Left forelimb (tissue), 1 donor: ENCODE data around the gene PABPN1L.

Experiments used
- DNase-seq: peaks from one replicate; pipeline ENCODE4 v3.0.0-alpha.2; 2018; ENCODE audit warnings: low spot score

The PABPN1L gene

DNA sequence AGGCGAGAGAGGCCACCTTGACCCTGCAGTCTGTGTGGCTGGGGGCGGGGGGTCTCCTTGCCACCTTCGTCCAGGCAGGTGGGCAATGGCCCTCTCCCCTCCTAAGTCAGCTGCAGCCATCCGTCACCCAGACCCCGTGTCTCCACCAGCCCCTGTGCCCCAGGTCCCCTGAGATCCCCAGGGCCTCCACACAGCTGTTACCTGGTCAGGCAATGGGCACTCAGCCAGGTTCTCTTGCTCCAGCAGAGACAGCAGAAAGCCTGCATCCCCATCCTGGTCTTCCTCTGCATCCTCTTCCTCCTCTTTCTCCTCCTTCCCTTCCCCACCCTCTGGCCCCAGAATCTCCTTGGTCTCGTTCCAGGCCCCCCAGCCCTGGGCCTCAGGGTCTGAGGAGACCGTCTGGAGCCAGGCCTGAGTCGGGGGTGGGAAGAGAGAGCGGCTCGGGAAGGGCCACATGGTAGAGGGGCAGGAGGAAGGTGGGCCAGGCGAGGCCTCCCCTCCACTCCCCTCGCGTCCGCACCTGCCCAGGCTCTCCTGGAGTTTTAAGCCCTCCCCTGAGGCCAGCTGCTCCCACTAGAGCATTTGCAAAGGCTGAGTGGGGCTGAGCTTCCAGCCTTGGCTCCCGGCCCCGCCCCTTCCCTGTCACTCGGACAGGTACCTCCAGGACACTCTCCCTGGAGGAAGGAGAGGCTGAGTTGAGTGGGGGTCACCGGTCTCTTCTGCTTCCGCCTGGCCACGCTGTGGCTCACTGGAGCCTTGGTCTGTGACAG, at the start of gene PABPN1L:
Gene PABPN1L (minus strand): TSS at position 510 of the 770 bp plus-strand sequence. CDS start 54 bp downstream, at position 456.
- no peak for DNase-seq

DNA sequence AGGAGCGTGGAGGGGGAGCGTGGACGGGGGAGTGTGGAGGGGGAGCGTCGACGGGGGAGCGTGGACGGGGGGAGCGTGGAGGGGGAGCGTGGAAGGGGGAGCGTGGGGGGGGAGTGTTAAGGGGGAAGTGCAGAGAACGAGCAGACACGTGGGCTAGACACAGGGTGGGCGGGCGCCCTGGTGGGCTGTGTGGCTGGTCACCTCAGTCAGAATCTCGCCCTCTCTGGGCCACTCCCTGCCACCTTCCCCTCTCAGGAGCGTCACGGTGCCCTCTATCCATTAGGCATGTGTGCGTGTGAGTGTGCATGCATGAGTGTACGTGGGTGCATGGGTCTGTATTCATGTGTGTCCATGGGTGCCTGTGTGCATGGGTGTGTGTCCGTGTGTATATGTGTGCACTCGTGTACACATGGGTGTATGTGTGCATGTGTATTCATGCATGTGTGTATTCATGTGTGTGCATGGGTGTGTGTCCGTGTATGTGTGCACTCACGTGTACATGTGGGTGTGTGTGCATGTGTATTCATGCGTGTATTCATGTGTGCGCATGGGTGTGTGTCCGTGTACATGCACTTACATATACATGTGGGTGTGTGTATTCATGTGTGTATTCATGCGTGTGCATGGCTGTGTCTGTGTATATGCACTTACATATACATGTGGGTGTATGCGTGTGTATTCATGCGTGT, 49.3 kb upstream of the PABPN1L start:
- no peak for DNase-seq

- no peak for DNase-seq
These were observed 48.4 kb upstream of the PABPN1L start for GRCh38 chr16:88914750-88915368.

- no peak for DNase-seq
These were observed 47.4 kb upstream of the PABPN1L start for GRCh38 chr16:88913870-88914269.

DNA sequence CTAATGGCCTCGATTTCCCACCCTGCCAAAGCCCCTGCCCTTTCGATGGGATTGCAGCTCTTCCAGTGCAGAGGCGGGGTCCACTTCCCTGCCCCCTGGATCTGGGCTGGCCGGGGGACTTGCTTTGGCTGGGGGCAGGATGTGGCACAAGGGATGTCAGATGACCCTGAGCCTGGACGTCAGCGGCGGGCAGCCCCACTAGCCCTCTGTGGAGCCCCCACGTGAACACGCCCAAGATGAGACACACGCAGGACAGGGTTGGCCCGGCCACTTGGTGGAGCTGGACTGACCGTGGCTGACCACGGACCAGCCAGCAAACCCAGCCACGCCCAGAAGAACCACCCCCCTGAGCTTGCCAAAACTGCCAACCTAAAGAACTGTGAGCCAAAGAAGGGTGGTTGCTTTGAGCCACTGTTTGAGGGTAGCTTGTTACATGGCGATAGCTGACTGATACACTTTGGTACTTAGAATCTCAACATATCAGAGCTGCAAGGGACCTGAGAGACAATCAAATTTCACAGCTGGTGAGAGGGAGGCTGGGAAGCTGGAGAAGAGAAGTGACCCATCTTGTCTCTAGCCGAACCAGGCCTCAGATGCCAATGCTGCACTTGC, 46.6 kb upstream of the PABPN1L start:
- no peak for DNase-seq

GRCh38 chr16:88912556-88912955, 46.1 kb upstream of the PABPN1L start:
- DNase-seq = no peak

GRCh38 chr16:88911946-88912310, 45.5 kb upstream of the PABPN1L start:
- DNase-seq = no peak

GRCh38 chr16:88911136-88911945, 44.9 kb upstream of the PABPN1L start:
- DNase-seq = no peak

- no peak for DNase-seq
These were observed 44.0 kb upstream of the PABPN1L start for GRCh38 chr16:88910284-88911135.

- DNase-seq = no peak
These were observed 43.2 kb upstream of the PABPN1L start for GRCh38 chr16:88909431-88910210.

GRCh38 chr16:88908307-88908706, 41.8 kb upstream of the PABPN1L start:
- DNase-seq = no peak

DNA sequence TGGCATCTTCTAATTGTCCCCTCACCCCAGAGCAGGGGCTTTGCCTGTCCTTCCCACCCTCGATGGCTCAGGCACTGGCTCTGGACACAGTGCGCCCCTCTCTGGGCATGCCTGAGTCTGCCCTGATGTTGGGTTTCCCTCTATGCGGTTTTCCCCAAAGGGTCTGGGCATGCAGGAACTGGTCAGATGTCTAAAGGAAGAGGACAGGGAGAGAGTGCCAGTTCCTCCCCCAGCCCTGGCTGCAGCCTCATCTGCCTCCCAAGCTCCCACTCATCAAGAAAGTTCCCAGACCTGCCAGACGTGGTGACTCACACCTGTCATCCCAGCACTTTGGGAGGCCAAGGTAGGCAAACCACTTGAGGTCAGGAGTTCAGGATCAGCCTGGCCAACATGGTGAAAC, 41.3 kb upstream of the PABPN1L start:
- no peak for DNase-seq

DNA sequence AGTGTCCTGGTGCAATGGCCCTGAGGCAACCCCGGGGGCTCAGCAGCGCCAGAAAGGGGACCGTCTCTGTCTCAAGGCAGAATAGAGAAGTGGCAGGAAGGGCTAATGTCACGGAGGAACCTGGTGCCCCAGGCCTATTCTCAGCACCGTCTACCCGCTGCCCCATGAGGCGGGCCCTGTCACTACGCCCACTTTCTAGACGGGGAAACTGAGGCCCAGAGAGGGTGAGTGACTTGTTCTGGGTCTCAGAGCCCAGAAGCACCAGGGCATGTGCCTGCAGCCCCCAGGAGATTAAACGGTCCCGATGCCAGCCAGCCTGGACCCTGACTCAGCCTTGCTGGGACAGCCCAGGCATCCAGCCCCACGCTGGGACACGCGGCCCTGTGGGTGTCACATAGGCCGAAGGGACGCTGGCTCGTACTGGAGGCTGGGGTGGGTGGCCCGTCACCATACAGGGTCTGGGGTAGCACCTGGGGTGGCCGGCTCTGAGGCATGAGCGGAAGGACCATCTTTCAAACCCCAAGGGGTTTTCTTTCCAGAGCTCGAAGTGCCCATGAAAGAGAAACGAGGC, 40.2 kb upstream of the PABPN1L start:
- DNase-seq = no peak

- DNase-seq = no peak
These were observed 39.6 kb upstream of the PABPN1L start for GRCh38 chr16:88906020-88906419.

DNA sequence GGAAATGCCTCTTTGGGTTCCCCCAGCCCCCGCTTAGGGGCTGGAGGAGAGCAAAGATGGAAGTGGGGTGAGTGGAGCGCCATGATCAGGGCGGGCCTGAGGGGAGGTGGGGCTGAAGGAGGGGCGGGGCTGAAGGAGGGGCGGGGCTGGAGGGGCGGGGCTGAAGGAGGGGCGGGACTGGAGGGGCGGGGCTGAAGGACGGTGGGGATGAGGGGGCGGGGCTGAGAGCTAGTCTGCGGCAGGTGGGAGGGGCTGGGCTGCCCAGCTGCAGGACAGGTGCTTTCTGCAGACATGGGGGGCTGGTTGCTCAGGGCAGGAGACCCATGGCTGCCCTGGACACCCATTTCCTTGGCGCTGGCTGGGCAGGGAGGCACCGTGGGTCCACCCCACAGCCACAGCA, 39.1 kb upstream of the PABPN1L start:
- DNase-seq = no peak

DNA sequence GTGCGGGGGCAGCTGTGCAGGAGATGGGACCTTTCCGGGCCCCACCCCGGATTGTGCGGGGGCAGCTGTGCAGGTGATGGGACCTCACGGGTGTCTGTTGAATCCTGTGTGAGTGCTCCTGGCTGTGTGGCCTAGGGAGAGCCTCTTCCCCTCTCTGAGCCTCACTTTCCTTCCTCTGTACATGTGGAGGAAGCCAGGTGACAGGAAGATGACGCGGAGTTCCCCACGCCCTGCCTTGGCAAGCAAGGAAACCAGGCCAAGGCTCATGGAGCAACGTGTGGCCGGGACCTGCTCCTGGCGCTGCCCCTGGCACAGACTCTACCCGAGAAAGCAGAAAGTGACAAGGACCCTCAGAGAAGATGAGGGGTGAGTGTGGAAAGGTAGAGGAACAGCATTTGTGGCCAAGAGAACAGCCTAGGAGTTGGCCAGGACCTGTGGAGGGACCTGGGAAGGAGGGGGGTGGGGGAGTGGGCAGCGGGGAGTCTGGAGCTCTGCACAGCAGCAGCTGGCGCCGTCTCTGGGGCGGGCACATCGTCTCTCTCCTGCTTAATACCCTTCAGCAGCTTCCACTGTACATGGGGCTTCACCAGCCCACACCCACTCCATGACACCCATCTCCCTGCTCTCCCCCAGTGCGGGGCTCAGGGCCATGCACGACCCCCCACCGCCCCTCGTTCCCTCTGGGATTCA, 38.4 kb upstream of the PABPN1L start:
- no peak for DNase-seq

DNA sequence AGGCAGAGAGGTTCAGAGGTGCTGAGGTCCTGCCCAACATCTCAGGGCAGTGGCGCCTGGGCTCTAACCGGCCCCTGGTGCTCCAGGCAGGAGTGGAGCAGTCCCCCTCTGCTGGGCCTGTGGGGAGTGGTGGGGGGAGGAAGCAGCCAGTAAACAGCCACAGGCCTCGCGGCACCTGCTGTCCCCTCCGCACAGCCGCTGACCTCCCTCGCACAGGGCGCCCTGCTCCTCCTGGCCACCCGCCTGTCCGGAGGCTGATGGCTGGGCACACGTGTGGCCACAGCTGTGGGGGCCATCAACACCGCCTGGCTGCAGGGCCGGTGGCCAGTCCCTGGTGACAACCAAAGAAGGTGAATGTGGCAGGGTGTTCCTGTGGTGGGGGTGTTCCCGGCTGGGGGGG, 36.8 kb upstream of the PABPN1L start:
- DNase-seq = no peak

DNA sequence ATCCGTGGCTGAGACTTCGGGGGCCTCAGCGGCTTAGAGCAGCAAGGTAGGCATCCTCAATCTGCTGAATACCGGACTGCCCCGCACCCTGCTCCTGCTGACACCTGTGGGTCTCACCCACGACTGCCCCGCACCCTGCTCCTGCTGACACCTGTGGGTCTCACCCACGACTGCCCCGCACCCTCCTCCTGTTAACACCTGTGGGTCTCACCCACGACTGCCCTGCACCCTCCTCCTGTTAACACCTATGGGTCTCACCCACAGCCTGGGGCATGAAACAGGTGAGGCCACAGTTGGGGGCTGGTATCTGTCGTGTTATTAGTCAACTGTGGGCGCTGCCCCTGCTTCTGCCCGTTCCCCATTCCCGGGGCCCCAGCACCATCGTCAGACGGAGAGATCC, 36.3 kb upstream of the PABPN1L start:
- DNase-seq = no peak

- no peak for DNase-seq
These were observed 35.4 kb upstream of the PABPN1L start for GRCh38 chr16:88901718-88902337.
